ENCODE results near the gene AKAP8L.

DNA sequence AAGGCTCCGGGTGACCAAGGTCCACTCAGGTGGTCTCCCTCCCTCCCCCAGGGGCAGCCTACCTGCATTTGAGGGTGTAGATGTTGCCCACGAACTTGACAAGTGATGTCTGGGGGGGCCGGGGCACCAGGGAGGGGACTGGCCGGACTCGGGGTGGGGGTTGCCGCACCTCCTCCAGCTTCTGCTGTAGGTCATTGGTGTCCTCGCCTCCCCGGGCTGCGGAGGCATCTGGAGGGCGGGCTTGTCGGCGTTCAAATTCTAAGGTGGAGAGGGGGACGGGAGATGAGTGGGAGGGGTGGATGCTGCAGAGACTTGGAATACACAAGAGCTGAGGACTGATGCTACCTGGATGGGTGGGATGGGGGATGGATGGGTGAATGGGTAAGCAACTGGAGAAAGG, 5.3 kb upstream of the AKAP8L start:
- TF ChIP-seq POLR2A (IDR thresholded peaks at IDR 0.05) (no peak), POLR2AphosphoS5 (IDR thresholded peaks at IDR 0.05) (no peak)
- TF ChIP-seq, protein P1, sequence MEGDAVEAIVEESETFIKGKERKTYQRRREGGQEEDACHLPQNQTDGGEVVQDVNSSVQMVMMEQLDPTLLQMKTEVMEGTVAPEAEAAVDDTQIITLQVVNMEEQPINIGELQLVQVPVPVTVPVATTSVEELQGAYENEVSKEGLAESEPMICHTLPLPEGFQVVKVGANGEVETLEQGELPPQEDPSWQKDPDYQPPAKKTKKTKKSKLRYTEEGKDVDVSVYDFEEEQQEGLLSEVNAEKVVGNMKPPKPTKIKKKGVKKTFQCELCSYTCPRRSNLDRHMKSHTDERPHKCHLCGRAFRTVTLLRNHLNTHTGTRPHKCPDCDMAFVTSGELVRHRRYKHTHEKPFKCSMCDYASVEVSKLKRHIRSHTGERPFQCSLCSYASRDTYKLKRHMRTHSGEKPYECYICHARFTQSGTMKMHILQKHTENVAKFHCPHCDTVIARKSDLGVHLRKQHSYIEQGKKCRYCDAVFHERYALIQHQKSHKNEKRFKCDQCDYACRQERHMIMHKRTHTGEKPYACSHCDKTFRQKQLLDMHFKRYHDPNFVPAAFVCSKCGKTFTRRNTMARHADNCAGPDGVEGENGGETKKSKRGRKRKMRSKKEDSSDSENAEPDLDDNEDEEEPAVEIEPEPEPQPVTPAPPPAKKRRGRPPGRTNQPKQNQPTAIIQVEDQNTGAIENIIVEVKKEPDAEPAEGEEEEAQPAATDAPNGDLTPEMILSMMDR (IDR thresholded peaks at IDR 0.05 in 8 of 11, conservative IDR thresholded peaks at IDR 0.05 in 3 of 11): no peak

Data from spleen (tissue), 7 donors.